Measurements from ENCODE around the gene ATP6AP1. TPM values are rescaled to one million over a fixed set of nuclear protein-coding genes. Genes with fewer than 3 reads are reported as not detected.

ATP6AP1 gene
- total RNA-seq, 1 experiment from 2014 or later: 119 TPM

DNA sequence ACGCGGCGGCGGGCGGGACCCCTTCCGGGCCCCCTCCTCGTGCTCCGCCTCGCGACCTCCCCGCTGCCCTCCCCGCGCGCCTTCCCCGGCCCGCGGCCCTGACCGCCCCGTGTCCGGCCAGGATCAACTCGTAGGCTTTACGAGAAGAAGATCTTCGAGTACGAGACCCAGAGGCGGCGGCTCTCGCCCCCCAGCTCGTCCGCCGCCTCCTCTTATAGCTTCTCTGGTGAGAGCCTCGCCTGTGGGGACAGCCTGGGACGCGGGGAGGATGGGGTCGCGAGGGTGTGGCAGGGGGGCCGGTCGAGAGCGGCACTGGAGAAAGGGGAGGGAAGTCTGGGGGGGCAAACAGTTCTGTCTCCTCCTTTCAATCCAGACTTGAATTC is 48.9 kb upstream of the ATP6AP1 start:
- no peak for TF ChIP-seq EZH2 (IDR thresholded peaks at IDR 0.05; ENCODE audit: low read depth)
- no peak for TF ChIP-seq CTCF (conservative IDR thresholded peaks at IDR 0.05)
- H3K27ac ChIP-seq: peak overlapping the region; percentile 61
- peak overlapping the region; percentile 69 for H3K4me2 ChIP-seq
- ChIA-PET POLR2A (ENCODE audit: unreplicated experiment) (no interaction called here), CTCF (no interaction called here)
- intact Hi-C loops (cut with micrococcal nuclease; ENCODE audit: unreplicated experiment): loop anchor here (1.0 to 10.0 kb wide), 5 partner anchors 385 to 782 kb away; partner anchors contain the start of genes CCNQ, DKC1, F8 and FUNDC2
- H3K4me1 ChIP-seq (replicated peaks; ENCODE audit: insufficient read depth): no peaks in the 10 kb centered on the region
- H3K79me2 ChIP-seq (ENCODE audit: low read depth): peaks cover 12% of the 10 kb centered on the region; the same call in 1 of the 2 replicates
- H4K20me1 ChIP-seq (ENCODE audit: insufficient read depth): no peaks in the 10 kb centered on the region
- H3K4me3 ChIP-seq: peak overlapping the region; percentile 57
- no peak for DNase-seq
- H3K36me3 ChIP-seq (ENCODE audit: low read depth): no peaks in the 10 kb centered on the region
- no TSS peak for BruUV-seq (replicated peaks)
- no peaks in the 10 kb centered on the region for H3F3A ChIP-seq (ENCODE audit: insufficient read depth, low read depth)
- no peaks in the 10 kb centered on the region for H3K27me3 ChIP-seq (ENCODE audit: insufficient read depth, low read depth)
- no peaks in the 10 kb centered on the region for H3K9me3 ChIP-seq (ENCODE audit: insufficient read depth, low read depth)
- H2AFZ ChIP-seq: no peak overlapping the region
- no peaks in the 10 kb centered on the region for H3K9me2 ChIP-seq (ENCODE audit: insufficient read depth)

- TF ChIP-seq EZH2 (IDR thresholded peaks at IDR 0.05; ENCODE audit: low read depth) (no peak), CTCF (conservative IDR thresholded peaks at IDR 0.05) (no peak)
- ChIA-PET CTCF (no interaction called here), POLR2A (ENCODE audit: unreplicated experiment) (interaction anchor here (0.6 kb wide), 1 partner anchor 110 kb away, joined by 4 read pairs; no protein-coding TSS in a partner anchor)
- Histone ChIP-seq H3K27ac (0 out of 2 replicates have a peak overlapping the region, but pooled peaks have one; percentile 3), H3K36me3 (ENCODE audit: low read depth) (no peaks in the 10 kb centered on the region), H3K9me3 (ENCODE audit: insufficient read depth, low read depth) (no peaks in the 10 kb centered on the region), H4K20me1 (ENCODE audit: insufficient read depth) (no peaks in the 10 kb centered on the region), H3K4me2 (peak overlapping the region; percentile 69), H3K79me2 (ENCODE audit: low read depth) (peaks cover 12% of the 10 kb centered on the region; the same call in 1 of the 2 replicates), H3K4me3 (peak overlapping the region; percentile 57), H3K9me2 (ENCODE audit: insufficient read depth) (no peaks in the 10 kb centered on the region), H3K27me3 (ENCODE audit: insufficient read depth, low read depth) (no peaks in the 10 kb centered on the region), H3F3A (ENCODE audit: insufficient read depth, low read depth) (no peaks in the 10 kb centered on the region), H2AFZ (no peak overlapping the region), H3K4me1 (replicated peaks; ENCODE audit: insufficient read depth) (no peaks in the 10 kb centered on the region)
- no peak for DNase-seq
- BruUV-seq (replicated peaks): TSS peak; percentile 55
- intact Hi-C loops (cut with micrococcal nuclease; ENCODE audit: unreplicated experiment): no loop called here
Observed at GRCh38 chrX:154380153-154380552, 48.3 kb upstream of the ATP6AP1 start.

GRCh38 chrX:154380787-154381186 is 47.7 kb upstream of the ATP6AP1 start:
- TF ChIP-seq EZH2 (IDR thresholded peaks at IDR 0.05; ENCODE audit: low read depth): no peak
- TF ChIP-seq CTCF (conservative IDR thresholded peaks at IDR 0.05): no peak
- Histone ChIP-seq H3K79me2 (ENCODE audit: low read depth) (peaks cover 12% of the 10 kb centered on the region; the same call in 1 of the 2 replicates), H3K27me3 (ENCODE audit: insufficient read depth, low read depth) (no peaks in the 10 kb centered on the region), H3K9me3 (ENCODE audit: insufficient read depth, low read depth) (no peaks in the 10 kb centered on the region), H3K4me1 (replicated peaks; ENCODE audit: insufficient read depth) (no peaks in the 10 kb centered on the region), H3K4me3 (no peak overlapping the region), H3K4me2 (peak overlapping the region; percentile 69; the same call in 1 of the 2 replicates), H3F3A (ENCODE audit: insufficient read depth, low read depth) (no peaks in the 10 kb centered on the region), H4K20me1 (ENCODE audit: insufficient read depth) (no peaks in the 10 kb centered on the region), H3K9me2 (ENCODE audit: insufficient read depth) (no peaks in the 10 kb centered on the region), H3K27ac (no peak overlapping the region), H2AFZ (no peak overlapping the region), H3K36me3 (ENCODE audit: low read depth) (no peaks in the 10 kb centered on the region)
- ChIA-PET CTCF (no interaction called here), POLR2A (ENCODE audit: unreplicated experiment) (interaction anchor here (0.6 kb wide), 2 partner anchors 109 to 151 kb away, joined by 4 to 5 read pairs; no protein-coding TSS in a partner anchor)
- no peak for DNase-seq
- intact Hi-C loops (cut with micrococcal nuclease; ENCODE audit: unreplicated experiment): no loop called here
- no TSS peak for BruUV-seq (replicated peaks)
